HG03097 (cell line): Measurements from ENCODE around the gene EDARADD.
"Not testable (repeated sequence)": the region's sequence is repeated elsewhere in the genome, so short reads cannot be mapped to it uniquely, and the experiment has no call there.

ENCODE experiments used
- ATAC-seq: cut with Tn5 transposase; IDR thresholded peaks from one replicate; pipeline ENCODE4 v1.9.1; 2021; ENCODE audit not compliant: unreplicated experiment, low FRiP score

Gene EDARADD

DNA sequence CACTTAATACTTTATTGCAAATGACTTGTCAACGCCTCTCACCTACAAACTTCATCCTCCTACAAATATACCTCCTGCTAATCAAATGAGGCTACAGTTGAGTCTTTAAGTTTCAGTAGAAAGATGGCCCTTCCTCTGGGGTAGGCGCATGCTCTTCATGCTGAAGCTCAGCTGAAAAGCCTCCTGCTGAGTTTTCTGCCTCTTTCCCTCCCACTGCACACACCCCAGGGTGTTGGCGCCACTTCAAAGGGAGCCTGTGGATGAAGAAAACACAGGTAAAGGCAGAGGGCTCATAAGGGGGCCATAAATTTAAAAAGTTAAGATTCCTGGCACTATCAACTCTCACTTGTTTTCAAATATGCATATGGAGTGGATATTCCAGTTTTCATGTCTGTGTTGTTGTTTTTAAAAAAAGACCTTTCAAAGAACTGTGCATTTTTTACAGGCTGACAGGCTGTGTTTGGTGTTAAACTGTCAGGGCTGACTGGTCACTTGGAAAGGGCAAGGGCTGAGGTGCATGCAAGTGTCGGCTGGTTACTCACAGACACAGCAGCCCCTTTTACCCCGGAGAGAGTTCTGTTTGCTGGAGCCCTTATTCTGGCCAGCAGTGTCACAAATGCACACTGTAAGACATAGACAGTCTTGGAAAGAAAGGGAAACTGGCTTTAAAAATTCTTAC lies 86.8 kb downstream of the EDARADD start:
- ATAC-seq = no peak

DNA sequence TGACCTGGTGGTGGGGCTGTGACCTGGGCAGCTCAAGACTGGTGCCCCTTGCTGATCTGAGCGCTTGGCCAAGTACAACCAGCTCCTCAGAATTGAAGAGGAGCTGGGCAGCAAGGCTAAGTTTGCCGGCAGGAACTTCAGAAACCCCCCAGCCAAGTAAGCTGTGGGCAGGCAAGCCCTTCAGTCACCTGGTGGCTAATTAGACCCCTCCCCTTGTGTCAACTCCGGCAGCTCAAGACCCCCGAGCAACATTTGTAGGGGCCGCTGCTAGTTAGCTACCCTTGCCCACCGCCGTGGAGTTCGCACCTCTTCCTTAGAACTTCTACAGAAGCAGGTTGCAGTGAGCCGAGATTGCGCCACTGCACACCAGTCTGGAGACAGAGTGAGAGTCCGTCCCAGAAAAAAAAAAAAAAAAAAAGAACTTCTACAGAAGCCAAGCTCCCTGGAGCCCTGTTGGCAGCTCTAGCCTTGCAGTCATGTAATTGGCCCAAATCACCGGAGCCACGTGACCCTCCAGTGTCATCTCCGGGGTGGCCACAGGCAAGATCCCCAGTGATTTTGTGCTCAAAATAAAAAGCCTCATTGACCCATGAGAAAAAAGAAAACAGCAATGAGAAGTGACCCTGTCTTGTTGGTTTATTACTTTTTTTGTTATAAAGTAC lies 90.4 kb downstream of the EDARADD start:
- ATAC-seq = no peak

DNA sequence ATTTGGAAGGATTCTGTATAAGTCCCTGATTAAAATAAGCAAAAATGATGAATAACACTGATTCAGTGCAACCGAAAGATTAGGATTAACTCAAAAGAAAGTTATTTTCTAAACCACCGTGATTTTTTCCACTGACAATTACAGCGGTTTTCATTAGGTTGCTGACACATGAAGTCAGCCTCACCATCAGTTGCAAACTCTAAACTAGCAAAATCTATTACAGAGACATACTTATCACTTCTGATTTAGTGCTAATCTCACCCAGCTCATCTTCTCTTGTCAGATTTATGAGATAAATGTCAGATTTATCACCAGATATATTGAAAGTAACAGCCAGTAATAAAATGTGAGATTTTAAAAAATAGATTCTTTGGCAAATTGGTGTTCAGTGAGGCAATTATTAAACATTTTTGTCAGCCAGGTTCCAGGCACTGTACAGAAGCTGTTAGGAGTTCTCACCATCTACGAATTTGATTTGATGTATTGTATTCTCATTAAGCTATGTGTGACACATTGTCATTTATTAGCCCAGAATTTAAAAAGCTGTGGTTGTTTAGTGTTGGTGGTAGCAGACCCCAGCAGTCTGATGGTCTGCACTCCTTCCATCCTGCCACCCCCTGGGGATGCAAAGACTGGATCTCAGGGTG lies 92.4 kb downstream of the EDARADD start:
- no peak for ATAC-seq

DNA sequence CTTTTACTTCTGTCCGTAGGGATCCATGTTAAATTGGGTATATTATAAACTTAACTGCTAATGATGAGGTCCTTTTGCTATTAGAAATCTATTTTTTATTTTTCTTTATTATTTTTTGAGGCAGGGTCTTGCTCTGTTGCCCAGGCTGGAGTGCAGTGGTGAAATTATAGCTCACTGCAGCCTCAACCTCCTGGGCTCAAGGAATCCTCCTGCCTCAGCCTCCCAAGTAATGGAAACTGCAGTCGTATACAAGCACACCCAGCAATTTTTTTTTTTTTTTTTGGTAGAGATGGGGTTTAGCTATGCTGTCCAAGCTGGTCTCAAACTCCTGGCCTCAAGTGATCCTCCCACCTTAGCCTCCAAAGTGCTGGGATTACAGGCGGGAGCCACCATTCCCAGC lies 95.1 kb downstream of the EDARADD start:
- not testable (repeated sequence) for ATAC-seq

DNA sequence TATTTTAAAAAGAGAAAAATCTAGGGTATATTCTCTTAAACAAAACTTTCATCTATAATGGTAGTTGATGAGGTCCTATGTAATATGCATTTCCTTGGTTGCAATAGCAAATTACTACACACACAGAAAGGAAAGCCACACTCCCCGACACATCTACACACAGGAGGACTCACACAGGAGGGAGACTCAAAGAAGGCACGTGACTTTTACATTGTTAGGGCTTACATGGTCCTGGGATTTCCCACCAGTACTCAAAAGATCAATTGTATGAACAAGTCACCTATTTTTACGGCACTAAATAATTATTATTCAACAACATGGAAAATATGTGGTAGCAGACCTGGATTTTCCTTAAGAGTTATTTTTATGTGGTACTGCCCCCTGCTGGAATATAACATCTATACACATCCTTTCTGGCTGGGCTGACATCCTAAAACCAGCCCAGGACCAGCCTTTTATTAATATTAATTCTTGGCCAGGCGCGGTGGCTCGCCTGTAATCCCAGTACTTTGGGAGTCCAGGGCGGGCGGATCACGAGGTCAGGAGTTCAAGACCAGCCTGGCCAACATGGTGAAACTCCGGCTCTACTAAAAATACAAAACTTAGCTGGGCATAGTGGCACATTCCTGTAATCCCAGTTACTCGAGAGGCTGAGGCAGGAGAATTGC lies 95.8 kb downstream of the EDARADD start:
- ATAC-seq = no peak

DNA sequence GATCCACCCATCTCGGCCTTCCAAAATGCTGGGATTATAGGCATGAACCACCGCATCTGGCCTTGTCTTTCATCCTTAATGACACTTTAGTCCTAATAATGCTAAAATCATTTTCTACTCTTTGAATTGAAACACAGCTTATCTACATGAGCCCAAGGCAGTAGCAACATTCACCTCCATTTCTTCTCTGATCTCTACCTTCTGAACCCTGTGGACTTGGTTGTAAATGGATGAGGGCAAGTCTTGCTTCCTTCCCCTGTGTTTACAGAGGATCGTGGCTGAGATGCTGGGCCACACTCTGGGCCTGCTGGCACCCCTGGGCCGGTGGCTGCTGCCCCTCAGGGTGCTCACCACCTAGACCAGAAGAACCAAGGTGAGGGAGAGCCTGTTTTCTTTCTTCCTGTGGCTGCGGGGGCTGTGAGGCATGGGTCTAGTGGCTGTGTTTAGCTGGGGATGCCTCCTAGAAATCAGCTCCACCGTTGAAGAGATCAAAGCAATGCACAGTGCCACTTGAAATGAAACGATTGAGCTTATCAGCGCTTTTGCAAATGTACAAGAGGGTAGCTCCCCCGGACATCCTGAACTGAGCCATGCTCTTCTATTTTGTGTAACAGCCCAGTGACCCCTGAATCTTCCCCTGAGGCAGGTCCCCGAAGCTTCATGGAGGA lies 97.5 kb downstream of the EDARADD start:
- ATAC-seq = no peak

DNA sequence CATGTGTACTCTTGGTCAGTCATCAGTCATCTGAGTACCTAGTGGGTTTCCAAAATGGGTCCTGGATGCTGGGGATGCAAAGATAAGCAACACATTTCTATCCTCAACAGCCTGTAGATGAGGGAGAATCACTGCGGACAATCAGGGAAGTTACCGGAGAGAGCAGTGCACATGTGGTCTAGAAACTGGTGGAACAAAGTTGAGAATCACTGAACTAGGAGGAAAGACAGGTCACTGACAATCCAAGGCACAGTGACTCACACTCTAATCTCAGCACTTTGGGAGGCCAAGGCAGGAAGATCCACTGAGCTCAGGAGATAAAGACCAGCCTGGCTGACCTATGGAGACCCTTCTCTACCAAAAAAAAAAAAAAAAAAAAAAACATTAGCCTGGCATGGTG lies 98.3 kb downstream of the EDARADD start:
- no peak for ATAC-seq

DNA sequence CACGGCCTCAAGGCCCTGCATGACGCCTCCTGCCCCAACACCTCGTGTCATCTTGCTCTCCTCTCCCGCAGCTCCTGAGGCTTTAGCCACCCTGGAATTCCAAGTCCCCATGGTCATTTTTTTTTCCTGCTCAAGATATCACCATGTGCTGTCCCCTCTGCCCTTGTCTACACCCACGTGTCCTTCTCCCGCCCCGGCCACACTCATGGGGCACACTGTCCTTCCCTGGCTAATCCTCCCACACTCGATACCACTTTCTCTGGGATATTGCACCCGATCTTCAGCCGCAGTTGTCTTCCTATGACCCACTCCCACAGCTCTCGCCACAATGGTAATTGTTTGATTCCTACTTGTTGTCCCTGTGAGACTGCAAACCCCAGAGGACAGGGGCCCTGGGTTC lies 100.0 kb downstream of the EDARADD start:
- ATAC-seq = no peak

DNA sequence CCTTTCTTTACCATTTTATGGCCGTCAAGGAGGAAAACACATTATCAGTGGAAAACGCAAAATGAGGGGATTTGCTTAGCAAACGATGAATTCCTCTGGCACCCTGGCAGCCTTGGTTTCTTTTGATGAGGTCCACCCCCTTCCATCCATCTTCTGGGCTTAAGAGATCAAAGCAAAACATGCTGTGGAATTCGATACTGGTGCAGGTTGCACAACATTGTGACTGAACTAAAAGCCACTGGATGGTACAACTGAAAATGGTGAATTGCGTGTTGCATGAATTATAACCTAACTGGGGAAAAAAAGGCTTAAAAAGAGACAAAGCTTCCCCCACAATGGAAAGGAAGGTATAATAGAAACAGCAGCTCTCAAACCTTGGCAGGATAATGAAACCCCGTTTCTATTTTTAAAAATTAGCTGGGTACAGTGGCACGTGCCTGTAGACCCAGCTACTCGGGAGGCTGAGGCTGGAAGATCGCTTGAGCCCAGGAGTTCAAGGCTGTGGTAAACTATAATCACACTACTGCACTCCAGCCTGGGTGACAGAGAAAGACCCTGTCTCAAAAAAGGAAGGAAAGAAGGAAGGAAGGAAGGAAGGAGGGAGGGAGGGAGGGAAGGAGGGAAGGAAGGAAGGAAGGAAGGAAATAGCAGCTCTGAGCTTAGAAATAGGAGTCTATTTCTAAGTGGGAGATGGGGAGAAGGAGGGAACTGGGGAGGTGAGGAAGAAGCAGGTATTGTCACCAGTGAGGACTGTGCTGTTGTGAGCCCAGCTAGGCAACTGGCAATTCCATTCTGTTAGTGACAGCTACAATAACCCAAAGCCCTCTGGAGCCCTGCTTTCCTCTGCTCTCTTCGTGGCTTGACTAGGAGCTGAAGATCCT lies 100.7 kb downstream of the EDARADD start:
- no peak for ATAC-seq

DNA sequence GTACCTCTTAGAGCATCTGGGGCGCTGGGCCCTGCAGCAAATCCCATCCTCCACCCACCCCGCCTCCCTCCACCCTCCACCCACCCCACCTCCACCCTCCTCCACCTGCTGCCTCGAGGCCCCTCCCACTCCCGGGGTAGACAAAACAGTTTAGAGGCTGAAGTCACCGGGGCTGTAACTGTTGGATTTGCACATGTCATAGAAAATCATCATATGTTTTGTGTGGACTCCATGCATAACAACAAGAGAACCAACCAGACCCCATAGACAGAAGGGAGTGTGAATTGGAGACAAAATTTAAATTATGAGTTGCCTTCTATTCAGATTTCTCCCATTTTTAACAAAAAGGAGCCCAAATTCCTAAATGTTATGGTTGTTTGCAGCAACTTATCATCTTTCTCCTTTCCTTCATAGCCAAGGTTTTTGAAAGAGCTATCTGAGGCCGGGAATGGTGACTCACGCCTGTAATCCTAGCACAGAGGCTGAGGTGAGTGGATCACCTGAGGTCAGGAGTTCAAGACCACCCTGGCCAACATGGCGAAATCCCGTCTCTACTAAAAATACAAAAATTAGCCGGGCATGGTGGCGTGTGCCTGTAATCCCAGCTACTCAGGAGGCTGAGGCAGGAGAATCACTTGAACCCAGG lies 101.5 kb downstream of the EDARADD start:
- ATAC-seq = no peak

DNA sequence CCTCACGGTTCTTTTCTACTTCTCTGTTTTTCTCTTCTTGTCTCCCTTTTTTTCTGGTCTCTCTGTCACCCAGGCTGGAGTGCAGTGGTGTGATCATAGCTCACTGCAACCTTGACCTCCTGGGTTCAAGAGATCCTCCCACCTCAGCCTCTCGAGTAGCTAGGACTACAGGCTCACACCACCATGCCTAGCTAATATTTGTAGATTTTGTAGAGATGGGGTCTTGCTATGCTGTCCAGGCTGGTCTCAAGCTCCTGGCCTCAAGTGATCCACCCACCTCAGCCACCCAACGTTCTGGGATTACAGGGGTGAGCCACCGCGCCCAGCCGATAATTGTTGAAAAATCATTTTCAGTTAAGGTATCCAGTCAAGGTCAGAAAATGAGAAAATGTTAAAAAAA lies 103.8 kb downstream of the EDARADD start:
- ATAC-seq = no peak

DNA sequence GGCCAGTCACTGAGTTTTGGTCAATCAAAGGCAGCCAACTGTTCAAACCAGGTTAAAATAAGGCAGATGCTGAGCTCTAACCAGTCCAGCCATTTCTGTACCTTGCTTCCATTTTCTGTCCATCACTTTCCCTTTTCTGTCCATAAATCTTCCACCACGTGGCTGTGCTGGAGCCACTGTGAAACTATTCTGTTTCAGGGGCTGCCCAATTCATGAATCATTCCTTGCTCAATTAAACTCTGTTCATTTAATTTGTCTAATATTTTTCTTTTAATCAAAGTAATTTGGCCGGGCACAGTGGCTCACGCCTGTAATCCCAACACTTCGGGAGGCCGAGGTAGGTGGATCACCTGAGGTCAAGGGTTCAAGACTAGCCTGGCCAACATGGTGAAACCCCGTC lies 107.0 kb downstream of the EDARADD start:
- no peak for ATAC-seq

DNA sequence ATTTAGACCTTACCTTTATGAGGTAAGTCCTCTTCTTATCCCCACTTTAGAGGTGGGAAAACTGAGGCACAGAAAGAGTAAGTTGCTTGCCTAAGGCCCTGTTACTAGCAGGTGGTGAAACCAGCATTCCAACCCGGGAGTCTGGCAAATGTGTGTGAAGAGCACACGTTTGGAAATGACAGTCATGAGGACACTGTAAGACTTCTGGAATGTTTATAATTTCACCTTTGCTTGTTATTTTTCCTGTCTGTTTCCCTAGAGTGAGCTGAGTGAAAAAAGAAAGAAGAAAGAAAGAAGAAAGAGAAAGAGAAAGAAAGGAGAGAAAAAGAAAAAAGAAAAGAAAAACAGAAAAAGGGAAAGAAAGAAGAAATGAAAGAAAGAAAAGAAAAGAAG lies 108.5 kb downstream of the EDARADD start:
- no peak for ATAC-seq

DNA sequence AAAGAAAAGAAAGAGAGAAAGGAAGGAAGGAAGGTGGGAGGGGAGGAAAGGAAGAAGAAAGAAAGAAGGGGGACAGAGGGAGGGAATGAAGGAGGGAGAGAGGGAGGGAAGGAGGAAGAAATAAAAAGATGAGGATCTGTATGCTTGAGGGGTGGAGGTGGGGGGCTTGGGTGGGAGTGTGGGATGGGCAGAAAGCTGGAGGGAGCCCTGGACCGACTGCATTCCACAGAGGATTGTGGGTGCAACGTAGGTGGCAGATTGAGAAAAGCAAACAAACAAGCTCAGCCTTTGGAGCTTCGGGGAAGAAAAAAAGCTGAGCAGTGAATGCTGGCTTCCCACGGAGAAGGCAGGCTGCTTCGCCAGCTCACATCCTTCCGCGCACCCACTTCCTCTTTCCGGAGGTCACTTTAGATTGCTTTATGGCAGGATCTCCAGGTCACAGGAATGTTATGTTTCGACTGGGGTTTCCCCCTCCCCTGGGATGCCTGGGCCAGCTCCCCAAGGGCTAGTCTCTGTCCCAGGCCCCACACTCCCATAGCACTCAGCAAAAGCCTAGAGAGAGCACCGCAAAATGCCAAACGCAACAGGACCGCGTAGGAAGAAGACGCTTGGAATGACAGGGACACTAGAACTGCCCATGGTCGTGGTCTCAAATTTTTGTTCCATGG lies 109.0 kb downstream of the EDARADD start:
- no peak for ATAC-seq

DNA sequence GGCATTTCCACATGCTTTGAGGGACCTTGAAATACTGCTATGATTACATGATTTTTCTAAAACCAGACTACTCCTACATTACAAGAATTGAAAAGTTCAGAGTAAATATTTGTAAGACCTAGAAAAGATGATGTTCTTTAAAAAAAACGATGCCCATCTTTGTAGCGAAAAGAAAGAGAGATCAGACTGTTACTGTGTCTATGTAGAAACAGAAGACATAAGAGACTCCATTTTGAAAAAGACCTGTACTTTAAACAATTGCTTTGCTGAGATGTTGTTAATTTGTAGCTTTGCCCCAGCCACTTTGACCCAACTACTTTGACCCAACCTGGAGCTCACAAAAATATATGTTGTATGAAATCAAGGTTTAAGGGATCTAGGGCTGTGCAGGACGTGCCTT lies 110.3 kb downstream of the EDARADD start:
- ATAC-seq = not testable (repeated sequence)

DNA sequence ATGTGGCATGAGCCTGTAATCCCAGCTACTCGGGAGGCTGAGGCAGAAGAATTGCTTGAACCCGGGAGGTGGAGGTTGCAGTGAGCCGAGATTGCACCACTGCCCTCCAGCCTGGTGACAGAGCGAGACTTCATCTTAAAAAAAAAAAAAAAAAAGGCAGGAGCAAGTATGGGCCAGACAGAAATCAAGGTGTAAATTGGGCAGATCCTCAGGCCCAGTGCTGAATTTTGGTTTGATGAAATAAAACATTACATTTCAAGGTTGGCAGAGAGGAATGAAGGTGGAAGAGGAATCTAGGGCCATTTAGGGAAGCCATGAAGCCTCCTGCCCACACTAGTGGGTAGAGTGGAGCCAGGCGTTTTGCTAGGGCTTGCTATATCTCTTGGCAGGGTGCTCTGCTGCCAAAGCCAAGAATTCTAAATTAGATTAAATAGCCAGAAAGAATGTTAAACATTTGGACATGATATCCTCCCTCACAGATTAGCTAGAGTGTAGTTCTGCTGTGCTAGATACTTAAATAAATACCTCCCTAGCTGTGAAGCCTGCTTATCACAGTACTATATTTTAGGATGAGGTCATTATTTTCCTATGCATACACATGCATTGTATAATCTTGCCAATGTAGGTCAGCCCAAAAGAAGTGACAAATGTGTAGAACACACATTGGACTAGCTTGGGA lies 113.1 kb downstream of the EDARADD start:
- no peak for ATAC-seq

DNA sequence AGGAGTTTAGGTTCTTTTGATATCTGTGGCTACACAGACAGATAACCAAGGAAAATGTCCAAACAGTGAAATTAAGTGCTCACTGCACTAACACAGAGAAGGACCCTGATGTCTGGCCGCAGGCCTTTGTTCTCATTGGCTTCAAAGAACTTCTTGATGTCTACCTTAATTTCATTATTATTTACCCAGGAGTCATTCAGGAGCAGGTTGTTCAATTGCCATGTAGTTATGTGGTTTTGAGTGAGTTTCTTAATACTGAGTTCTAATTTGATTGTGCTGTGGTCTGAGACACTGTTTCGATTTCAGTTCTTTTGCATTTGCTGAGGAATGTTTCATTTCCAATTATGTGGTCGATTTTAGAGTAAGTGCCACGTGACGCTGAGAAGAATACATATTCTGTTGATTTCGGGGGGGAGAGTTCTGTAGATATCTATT lies 114.5 kb downstream of the EDARADD start:
- ATAC-seq = no peak

DNA sequence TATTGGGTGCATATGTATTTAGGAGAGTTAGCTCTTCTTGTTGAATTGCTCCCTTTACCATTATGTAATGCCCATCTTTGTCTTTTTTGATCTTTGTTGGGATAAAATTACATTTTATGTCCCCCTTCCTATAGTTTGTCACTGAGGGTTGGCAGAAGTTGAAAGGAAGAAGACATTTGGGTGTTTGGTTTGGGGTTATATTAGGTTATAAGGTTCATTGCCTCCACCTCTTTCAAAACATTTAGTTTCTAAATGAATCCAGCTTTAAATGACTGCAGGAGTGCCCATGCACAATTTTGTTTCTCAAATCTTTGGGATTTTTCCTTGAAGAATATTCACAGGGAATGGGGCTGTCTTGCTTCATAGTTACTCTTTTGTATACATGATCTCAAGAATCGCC lies 115.1 kb downstream of the EDARADD start:
- ATAC-seq = no peak
